Stomach (tissue), 9 donors: ENCODE results near the gene DLGAP1. TPM values are rescaled to one million over a fixed set of nuclear protein-coding genes. Genes with fewer than 3 reads are reported as not detected.

Experiments
- DNase-seq, 2 donors: peaks; one replicate each; pipeline versions ENCODE4 v3.0.0 to v3.0.0-alpha.2; 2013 to 2019
- H3K27ac ChIP-seq, 5 donors: fragments of 200-600 bp in 4 of 5; sonication (generic) in 4 of 5; one replicate each; pipeline ENCODE4 v1.5.1; 2013 to 2019; ENCODE audit warnings: mild to moderate bottlenecking in 1 of 5, moderate library complexity in 1 of 5
- H3K27me3 ChIP-seq, 3 donors: fragments of 200-600 bp; sonication (generic); one replicate each; pipeline ENCODE4 v1.5.1; 2017 to 2019; ENCODE audit warnings: mixed run types in 1 of 3
- H3K36me3 ChIP-seq, 4 donors: fragments of 200-600 bp; sonication (generic); 1 replicate in 3 of 4; 2 replicates in 1 of 4; pipeline ENCODE4 v1.5.1; 2016 to 2019
- H3K4me1 ChIP-seq, 4 donors: fragments of 200-600 bp; sonication (generic); one replicate each; pipeline ENCODE4 v1.5.1; 2016 to 2019
- H3K4me3 ChIP-seq, 4 donors: fragments of 200-600 bp; sonication (generic) in 3 of 4; one replicate each; pipeline ENCODE4 v1.5.1; 2016 to 2019; ENCODE audit warnings: mild to moderate bottlenecking in 1 of 4
- H3K9me3 ChIP-seq, 4 donors: fragments of 200-600 bp; sonication (generic); one replicate each; pipeline ENCODE4 v1.5.1; 2016 to 2019
- EP300 ChIP-seq: sonication (generic); formaldehyde crosslinking; IDR thresholded peaks from one replicate; pipeline ENCODE4 v1.6.1; 2017; ENCODE audit warnings: antibody characterized with exemption
- POLR2A ChIP-seq, 4 donors: fragments of 450-650 bp; IDR thresholded peaks; one replicate each; pipeline ENCODE4 v1.6.1; 2016; ENCODE audit warnings: antibody characterized with exemption in 4 of 4, control low read depth in 2 of 4, mild to moderate bottlenecking in 1 of 4, moderate library complexity in 1 of 4
- POLR2AphosphoS5 ChIP-seq, 3 donors: sonication (generic); formaldehyde crosslinking; IDR thresholded peaks; one replicate each; pipeline ENCODE4 v1.6.1; 2016; ENCODE audit warnings: antibody characterized with exemption in 3 of 3
- WGBS, 5 donors: extraction: QIAGEN DNeasy Blood & Tissue Kit in 3 of 5; methylation state at CpG; one replicate each; pipeline versions ENCODE4 v1.1.5 to v1.1.7; 2013 to 2018; 5-methylcytosine and 5-hydroxymethylcytosine counted together
- intact Hi-C: fragments of 100-400 bp; cut with DNase I; formaldehyde crosslinking; loops from one replicate; pipeline ENCODE4 v1.15.1; 2023; ENCODE audit warnings: low total_unique reads
- polyA plus RNA-seq, 3 donors: library from polyadenylated mRNA; stranded (reverse); fragments of 200-250 nt; gene quantifications; one replicate each; pipeline ENCODE4 v1.2.3, GENCODE V29; 2013
- total RNA-seq, 5 donors: library from RNA; depleted of rRNA; stranded (reverse); fragments of >200 nt; gene quantifications; one replicate each; pipeline versions ENCODE4 v1.1.0 to v1.2.3, GENCODE V29; 2014 to 2016
- TF ChIP-seq, protein P1 (sequence below), 7 experiments: fragments of 450-650 bp in 4 of 7; fragments of 200-600 bp in 3 of 7; sonication (generic) in 3 of 7; IDR thresholded peaks; one replicate each; pipeline ENCODE4 v1.5.1; 2016 to 2019; ENCODE audit warnings: antibody characterized with exemption in 7 of 7, control low read depth in 2 of 7, mild to moderate bottlenecking in 1 of 7
- donor health status: healthy with polysubstance abuse.
- donor health status: Bipolar disorder and iron deficiency.
- donor health status: healthy.

Gene DLGAP1
- total and polyA plus RNA-seq, 8 donors, result 0.06 to 7.0 (median 1.3) TPM; not detected in 1

DNA sequence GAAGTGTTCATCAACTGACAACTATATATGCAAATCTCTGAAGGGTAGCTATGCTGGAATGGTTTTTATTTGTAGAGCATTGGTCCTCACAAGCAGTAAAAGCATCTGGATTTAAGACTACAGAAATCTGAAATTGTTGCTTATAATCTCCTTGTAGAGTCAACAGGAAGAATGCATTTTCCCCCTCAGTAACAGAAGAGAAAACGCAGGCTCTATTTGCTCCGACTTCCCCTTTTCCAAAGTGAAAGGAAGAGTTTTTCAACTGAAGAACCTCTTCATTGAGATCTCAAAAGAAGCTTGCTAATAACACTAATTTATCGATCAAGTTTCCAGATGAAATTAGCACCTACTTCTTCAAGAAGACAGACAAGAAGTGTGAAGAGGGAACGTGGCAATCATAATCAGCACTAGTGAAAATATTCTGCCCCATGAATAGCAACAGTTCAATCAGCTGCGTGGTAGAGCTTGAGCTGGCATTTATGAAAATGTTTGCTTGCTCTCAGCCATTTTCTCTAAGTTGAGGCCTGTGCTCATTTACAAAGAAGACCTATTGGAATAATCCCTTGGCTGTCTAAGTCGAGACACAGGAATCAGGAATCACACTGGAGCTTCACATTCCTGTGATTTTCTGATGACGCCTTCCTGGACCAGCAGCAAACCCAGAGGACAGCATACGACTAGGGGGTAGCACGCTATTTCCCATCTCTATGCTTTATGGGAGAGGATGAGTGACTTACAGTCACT lies 961.4 kb downstream of the DLGAP1 start:
- Histone ChIP-seq H3K9me3 (no peaks in the 10 kb centered on the region), H3K4me1 (peaks cover 0 to under 1% (median under 1%) of the 10 kb centered on the region in 4 donors), H3K4me3 (no peak overlapping the region), H3K36me3 (no peaks in the 10 kb centered on the region), H3K27me3 (peaks cover 0 to 4% (median under 1%) of the 10 kb centered on the region in 3 donors), H3K27ac (no peak overlapping the region)
- DNase-seq, result no peak
- intact Hi-C loops, result no loop called here
- TF ChIP-seq POLR2A (IDR thresholded peaks at IDR 0.05) (no peak), POLR2AphosphoS5 (IDR thresholded peaks at IDR 0.05) (no peak), EP300 (no peak)
- TF ChIP-seq, protein P1, sequence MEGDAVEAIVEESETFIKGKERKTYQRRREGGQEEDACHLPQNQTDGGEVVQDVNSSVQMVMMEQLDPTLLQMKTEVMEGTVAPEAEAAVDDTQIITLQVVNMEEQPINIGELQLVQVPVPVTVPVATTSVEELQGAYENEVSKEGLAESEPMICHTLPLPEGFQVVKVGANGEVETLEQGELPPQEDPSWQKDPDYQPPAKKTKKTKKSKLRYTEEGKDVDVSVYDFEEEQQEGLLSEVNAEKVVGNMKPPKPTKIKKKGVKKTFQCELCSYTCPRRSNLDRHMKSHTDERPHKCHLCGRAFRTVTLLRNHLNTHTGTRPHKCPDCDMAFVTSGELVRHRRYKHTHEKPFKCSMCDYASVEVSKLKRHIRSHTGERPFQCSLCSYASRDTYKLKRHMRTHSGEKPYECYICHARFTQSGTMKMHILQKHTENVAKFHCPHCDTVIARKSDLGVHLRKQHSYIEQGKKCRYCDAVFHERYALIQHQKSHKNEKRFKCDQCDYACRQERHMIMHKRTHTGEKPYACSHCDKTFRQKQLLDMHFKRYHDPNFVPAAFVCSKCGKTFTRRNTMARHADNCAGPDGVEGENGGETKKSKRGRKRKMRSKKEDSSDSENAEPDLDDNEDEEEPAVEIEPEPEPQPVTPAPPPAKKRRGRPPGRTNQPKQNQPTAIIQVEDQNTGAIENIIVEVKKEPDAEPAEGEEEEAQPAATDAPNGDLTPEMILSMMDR (IDR thresholded peaks at IDR 0.05), result no peak
- WGBS, 5 donors, result 75 to 79% (median 78%) methylated on average over 9 of the region's 9 CpGs

DNA sequence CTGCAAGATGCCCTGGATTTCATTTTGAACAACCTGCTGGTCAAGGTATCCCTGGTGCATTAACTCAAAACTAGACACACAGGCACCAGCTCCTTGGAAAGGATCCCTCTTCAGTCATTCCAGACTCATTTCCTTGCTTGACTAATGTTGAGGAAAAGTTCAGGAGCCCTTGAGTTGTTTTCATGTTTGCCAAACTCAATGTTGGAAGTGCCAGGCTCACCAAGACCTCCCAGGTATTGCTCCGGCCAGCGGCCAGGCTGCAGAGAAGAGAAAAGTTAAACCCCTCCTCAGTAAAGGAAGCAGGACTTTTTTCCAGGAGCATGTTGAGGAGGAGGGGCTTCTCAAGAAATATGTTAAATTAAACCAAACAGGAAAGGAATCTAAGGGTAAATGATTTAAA lies 962.4 kb downstream of the DLGAP1 start:
- 86 to 98% (median 96%) methylated on average over 2 of the region's 2 CpGs for WGBS, 5 donors
- intact Hi-C loops, result no loop called here
- no peaks in the 10 kb centered on the region for H3K9me3 ChIP-seq
- H3K36me3 ChIP-seq, result no peaks in the 10 kb centered on the region
- DNase-seq, result no peak
- H3K4me3 ChIP-seq, result no peak overlapping the region
- H3K27me3 ChIP-seq, result no peaks in the 10 kb centered on the region
- no peaks in the 10 kb centered on the region for H3K4me1 ChIP-seq
- H3K27ac ChIP-seq, result no peak overlapping the region
- TF ChIP-seq EP300, result no peak
- TF ChIP-seq, protein P1 (IDR thresholded peaks at IDR 0.05), result no peak

DNA sequence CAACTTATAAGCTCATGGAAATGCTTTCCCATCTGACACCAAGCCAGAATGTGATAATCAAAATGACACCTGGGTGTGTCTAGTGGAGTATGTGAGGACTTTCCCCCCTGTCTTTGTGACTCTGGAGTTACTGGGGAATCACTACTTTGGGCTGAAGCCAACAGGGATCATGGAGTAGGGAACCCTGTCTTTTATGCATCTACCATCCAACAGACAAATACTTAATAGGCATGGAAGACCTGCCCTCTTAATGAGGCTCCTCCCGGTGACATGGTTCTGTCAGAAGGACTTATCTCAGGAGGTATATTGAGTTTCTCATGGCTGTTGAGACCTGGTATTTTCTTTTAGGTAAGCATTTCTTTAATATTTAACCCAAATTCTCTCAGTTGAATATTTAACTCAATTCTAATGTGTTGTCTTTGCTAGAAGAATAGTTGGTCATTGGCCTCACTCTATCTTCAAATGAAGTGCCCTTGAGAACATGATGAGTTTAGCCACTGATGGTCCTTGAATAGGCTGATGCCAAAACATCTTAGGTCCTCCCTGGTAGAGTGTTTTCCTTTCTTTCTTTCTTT lies 963.0 kb downstream of the DLGAP1 start:
- no peaks in the 10 kb centered on the region for H3K36me3 ChIP-seq
- intact Hi-C loops, result no loop called here
- no peaks in the 10 kb centered on the region for H3K4me1 ChIP-seq
- TF ChIP-seq, protein P1 (IDR thresholded peaks at IDR 0.05), result no peak
- TF ChIP-seq POLR2A (IDR thresholded peaks at IDR 0.05), result no peak
- TF ChIP-seq POLR2AphosphoS5 (IDR thresholded peaks at IDR 0.05), result no peak
- no peak for TF ChIP-seq EP300
- DNase-seq, result no peak
- 0 to 90% (median 38%) methylated on average over 1 of the region's 1 CpG for WGBS, 5 donors
- no peak overlapping the region for H3K27ac ChIP-seq
- no peaks in the 10 kb centered on the region for H3K27me3 ChIP-seq
- no peak overlapping the region for H3K4me3 ChIP-seq
- no peaks in the 10 kb centered on the region for H3K9me3 ChIP-seq

DNA sequence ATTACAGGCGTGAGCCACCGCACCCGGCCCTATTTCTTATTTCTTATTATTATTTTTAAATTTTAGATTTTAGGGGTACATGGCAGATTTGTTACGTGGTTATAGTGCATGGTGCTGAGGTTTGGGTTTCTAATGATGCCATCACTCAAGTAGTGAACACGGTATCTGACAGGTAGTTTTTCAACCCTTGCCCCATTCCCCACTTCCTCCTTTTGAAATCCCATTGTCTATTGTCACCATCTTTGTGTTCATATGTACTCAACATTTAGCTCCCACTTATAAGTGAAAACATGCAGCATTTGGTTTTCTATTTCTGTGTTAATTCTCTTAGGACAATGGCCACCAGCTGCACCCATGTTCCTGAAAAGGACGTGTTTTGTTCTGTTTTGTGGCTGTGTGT lies 965.6 kb downstream of the DLGAP1 start:
- intact Hi-C loops, result no loop called here
- H3K9me3 ChIP-seq, result no peaks in the 10 kb centered on the region
- 85 to 94% (median 93%) methylated on average over 6 of the region's 6 CpGs for WGBS, 5 donors
- no peak overlapping the region for H3K4me3 ChIP-seq
- no peaks in the 10 kb centered on the region for H3K27me3 ChIP-seq
- H3K27ac ChIP-seq, result no peak overlapping the region
- TF ChIP-seq POLR2AphosphoS5 (IDR thresholded peaks at IDR 0.05) (no peak), EP300 (no peak), POLR2A (IDR thresholded peaks at IDR 0.05) (no peak)
- TF ChIP-seq, protein P1 (IDR thresholded peaks at IDR 0.05), result no peak
- no peak for DNase-seq
- H3K4me1 ChIP-seq, result no peaks in the 10 kb centered on the region
- no peaks in the 10 kb centered on the region for H3K36me3 ChIP-seq
